Bronchus fibroblast of lung (primary cell): Measurements from ENCODE around the gene PDLIM1. TPM values are rescaled to one million over a fixed set of nuclear protein-coding genes. Genes with fewer than 3 reads are reported as not detected.

Experiments
- total RNA-seq: library from RNA; depleted of rRNA; stranded (reverse); fragments of >200 nt; gene quantifications from 2 replicates; pipeline ENCODE4 v1.2.3, GENCODE V29; 2015

PDLIM1 gene, protein sequence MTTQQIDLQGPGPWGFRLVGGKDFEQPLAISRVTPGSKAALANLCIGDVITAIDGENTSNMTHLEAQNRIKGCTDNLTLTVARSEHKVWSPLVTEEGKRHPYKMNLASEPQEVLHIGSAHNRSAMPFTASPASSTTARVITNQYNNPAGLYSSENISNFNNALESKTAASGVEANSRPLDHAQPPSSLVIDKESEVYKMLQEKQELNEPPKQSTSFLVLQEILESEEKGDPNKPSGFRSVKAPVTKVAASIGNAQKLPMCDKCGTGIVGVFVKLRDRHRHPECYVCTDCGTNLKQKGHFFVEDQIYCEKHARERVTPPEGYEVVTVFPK
- total RNA-seq: 24.2 and 25.2 TPM in 2 replicates

GRCh38 chr10:95290461-95291364, at the start of gene PDLIM1:
TSS of gene PDLIM1 (minus strand) at chr10:95291003. CDS start at chr10:95290915, 88 bp downstream.

DNA sequence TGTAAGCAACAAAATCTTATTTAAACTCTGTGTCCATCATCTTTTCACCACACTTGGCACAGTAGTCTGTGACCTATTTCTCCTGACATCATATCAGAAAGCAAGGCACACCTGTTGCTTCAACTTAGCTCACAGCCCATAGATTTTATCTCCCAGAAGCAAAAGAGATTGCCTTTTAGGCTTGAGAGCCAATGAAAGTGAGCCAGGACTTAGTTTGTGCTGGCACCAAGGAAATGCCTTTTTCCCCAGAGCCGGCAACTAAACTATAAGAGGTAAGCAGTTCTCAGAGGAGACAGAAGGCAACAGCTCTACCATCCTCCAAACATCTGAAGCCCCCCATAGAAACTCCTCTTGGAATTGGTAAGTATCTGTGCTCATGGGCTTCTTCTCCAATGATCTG, 96.9 kb downstream of the PDLIM1 start, which contains the start of gene ACSM6:
Gene ACSM6 (plus strand): TSS at position 295 of the 400 bp plus-strand sequence. CDS start 248 bp downstream, outside the sequence.

Other genes with a start within 250 kb of the PDLIM1 start
- gene CYP2C8, start 221.5 kb downstream of the PDLIM1 start, total RNA-seq: not detected in 2 replicates
- gene ACSM6, start 96.8 kb downstream of the PDLIM1 start, total RNA-seq: not detected in 2 replicates